GM21367 (cell line): ENCODE results near the gene UBE2Q2.
"Not testable (repeated sequence)": the region's sequence is repeated elsewhere in the genome, so short reads cannot be mapped to it uniquely, and the experiment has no call there.

ENCODE experiments used
- ATAC-seq: cut with Tn5 transposase; IDR thresholded peaks from one replicate; pipeline ENCODE4 v1.9.1; 2021; ENCODE audit not compliant: unreplicated experiment

Gene UBE2Q2

DNA sequence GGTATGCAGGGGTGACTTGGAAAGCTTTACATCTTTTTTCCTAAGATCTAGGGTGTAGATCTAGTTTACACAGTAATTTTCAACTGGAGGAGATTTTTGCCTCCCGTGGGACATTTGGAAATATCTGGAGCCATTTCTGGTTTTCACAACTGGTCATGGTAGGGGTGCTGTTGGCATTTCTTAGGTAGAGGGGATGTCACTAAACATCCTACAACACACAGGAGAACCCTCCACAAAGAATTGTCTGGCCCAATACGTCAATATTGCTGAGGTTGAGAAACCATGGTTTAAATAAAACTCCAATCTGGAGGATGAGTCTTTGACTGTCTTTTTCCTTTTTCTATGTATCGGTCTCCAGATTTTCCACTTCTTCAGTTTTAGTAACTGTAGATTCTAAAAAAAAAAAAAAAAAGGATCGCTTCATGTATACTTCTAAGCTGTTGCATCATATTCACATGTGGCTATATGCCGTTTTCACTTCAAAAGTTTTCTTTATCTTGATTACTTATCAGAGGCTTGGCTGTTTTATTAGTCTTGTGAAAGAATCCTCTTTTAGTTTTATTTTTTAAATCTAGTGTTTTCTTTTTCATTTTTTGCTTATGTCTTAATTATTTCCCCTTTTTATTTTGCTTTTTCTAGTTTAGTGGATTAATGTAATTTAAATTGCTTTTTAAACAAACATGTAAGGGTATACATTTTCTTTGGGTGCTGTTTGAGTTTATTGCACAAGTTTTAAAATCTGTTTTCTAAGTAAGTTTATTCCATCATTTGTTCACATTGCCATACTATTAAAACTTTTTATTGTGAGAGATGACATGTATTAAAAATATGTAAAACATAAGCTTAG is 21.2 kb downstream of the UBE2Q2 start:
- no peak for ATAC-seq

DNA sequence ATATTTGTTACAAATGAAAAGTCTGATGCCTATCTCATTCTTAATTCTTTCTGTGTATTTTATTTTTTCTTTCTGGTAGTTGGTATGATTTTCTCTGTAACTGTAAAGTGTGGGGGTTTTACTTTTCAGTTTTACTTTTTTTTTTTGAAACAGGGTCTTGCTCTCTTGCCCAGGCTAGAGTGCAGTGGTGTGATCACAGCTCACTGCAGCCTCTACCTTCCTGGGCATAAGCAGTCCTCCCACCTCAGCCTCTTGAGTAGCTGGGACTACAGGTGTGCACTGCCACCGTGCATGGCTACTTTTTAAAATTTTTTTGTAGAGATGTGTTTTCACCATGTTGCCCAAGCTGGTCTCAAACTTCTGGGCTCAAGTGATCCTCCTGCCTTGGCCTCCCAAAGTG is 22.8 kb downstream of the UBE2Q2 start:
- ATAC-seq: not testable (repeated sequence)

DNA sequence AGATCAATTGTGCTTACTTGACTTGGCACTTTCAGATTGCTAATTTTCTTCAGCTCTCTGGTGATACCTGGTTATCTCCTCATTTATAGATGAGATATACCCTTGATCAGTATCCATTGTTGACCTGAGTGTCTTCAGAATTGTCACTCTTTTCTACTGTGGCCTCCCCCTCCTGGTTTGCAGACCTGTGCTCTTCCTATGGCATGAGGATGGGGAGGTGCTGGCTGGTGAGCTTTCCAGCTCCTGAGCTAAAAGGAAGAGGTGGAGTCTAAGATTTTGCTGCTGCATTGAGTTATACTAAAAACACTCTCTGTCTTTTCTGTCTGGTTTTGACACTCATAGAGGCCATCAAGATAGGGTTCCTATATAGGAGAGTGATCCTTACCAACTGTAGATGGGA is 23.7 kb downstream of the UBE2Q2 start:
- no peak for ATAC-seq

- ATAC-seq: no peak
These were observed 24.2 kb downstream of the UBE2Q2 start for GRCh38 chr15:75867449-75867848.

DNA sequence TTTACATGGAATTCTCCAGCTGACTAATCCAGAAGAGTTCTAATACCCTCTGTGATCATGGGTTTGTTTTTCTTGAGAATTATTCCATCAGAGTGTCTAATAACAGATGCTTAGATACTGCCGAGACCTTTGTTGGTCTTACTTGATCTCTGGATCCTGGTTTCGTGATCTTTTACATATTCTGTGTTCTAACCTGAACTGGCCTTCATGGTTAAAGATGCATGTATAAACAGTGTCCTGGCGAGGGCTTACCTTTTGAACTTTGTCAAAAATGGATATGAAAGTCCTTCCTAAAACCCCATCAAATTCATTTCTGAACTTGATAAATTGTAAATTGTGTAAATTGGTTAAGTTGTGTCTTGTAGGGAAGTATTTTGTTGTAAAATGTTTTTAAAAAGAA is 24.8 kb downstream of the UBE2Q2 start:
- ATAC-seq: no peak

DNA sequence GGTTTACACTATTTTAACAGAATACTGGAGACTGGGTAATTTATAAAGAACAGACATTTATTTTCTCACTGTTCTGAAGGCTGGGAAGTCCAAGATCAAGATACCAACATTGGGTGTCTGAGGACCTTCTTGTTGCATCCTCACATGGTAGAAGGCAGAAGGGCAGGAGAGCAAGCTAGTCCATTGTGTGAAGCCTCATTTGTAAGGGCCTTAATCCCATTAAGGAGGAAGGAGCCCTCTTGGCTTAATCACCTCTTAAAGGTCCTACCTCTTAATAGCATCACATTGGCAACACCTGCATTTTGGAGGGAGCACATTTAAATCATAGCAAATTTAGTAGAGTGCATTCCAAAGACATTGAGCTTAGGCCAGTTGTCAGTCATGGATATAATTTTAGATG is 26.2 kb downstream of the UBE2Q2 start:
- ATAC-seq: no peak

GRCh38 chr15:75871589-75871988 is 28.3 kb downstream of the UBE2Q2 start:
- not testable (repeated sequence) for ATAC-seq

GRCh38 chr15:75872403-75872990 is 29.2 kb downstream of the UBE2Q2 start:
- no peak for ATAC-seq

- no peak for ATAC-seq
These were observed 40.8 kb downstream of the UBE2Q2 start for GRCh38 chr15:75884041-75884440.

- ATAC-seq: no peak
These were observed 43.9 kb downstream of the UBE2Q2 start for GRCh38 chr15:75887178-75887577.

GRCh38 chr15:75891895-75892294 is 48.6 kb downstream of the UBE2Q2 start:
- ATAC-seq: no peak

- ATAC-seq: no peak
These were observed 52.5 kb downstream of the UBE2Q2 start for GRCh38 chr15:75895731-75896130.

GRCh38 chr15:75900577-75900976 is 57.3 kb downstream of the UBE2Q2 start:
- no peak for ATAC-seq

DNA sequence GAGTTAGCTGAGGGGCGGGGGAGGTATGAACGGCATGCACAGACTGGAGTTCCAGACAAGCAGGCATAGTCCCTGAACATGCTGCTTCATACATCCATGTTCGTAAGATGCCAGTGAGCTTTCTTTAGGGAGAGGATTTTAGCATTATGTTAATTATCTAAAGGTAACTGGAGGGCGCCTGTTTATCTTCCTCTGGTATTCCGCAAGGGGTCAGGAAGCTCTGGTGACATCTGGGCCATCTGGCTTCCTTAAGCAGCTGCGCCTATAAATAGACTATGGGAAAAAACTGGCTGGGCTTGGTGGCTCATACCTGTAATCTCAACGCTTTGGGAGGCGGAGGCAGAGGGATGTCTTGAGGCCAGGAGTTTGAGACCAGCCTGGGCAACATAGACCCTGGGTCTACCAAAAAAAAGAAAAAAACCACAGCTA is 58.9 kb downstream of the UBE2Q2 start:
- ATAC-seq: no peak

DNA sequence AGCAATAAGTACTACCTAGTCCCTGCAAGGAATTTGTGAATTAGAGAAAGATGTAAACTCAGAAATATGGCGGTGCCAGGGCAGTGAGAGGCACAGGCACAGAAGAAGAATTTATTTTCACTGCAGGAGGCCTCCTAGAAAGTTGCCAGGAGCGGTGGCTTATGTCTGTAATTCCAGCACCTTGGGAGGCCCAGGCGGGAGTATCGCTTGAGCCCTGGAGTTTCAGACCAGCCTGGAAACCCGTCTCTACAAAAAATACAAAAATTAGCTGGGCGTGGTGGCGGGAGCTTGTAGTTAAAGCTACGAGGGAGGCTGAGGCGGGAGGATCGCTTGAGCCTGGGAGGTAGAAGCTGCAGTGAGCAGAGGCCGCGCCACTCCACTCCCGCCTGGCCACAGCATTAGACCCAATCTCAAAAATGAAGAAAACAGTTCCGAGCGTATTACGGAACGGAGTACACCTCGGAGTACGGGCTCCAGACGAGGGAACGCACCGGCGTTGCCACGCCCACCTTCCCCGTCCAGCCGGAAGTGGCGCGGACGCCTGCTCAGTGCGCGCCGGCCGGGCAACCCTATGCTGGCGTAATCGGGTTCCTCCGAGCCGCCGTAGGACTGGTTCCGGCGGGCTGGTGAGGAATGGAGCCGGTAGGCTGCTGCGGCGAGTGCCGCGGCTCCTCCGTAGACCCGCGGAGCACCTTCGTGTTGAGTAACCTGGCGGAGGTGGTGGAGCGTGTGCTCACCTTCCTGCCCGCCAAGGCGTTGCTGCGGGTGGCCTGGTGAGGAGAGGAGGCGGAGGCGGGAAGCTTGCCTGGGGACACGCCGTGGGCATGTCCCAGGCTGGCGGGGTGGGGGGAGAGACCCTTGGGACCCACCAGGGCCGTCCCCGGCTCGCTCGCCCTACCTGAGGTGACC is 60.3 kb downstream of the UBE2Q2 start, which contains the start of gene FBXO22:
FBXO22 (plus strand) TSS at position 548 of the 909 bp plus-strand sequence; CDS start at position 634, 86 bp downstream.
- ATAC-seq: peak; percentile 89

- ATAC-seq: no peak
These were observed 62.0 kb downstream of the UBE2Q2 start for GRCh38 chr15:75905231-75905630.

DNA sequence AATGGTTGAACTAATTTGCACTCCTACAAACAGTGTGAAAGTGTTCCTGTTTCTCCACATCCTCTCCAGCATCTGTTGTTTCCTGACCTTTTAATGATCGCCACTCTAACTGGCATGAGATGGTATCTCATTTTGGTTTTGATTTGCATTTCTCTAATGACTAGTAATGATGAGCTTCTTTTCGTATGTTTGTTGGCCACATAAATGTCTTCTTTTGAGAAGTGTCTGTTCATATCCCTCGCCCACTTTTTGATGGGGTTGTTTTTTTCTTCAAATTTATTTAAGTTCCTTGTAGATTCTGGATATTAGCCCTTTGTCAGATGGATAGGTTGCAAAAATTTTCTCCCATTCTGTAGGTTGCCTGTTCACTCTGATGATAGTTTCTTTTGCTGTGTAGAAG is 67.1 kb downstream of the UBE2Q2 start:
- not testable (repeated sequence) for ATAC-seq

- ATAC-seq: no peak
These were observed 73.7 kb downstream of the UBE2Q2 start for GRCh38 chr15:75916978-75917377.

DNA sequence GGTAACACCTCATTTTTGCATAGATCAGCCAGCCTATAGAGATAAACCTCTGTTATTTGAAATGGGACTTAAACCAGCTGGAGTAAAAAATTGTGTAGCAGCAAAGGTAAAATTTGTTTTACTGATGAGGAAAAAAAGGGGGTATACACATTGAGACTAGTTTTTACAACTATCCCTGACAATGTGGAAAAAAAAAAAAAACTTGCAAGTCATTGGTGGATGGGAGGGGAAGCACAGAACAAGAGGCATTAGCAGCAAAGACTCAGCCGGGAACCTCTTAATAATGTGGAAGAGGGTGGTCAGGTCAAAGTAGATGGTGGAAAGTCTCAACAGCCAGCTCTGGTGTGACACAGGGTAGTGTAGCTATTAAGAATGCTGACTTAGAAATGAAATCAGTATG is 74.9 kb downstream of the UBE2Q2 start:
- ATAC-seq: no peak

DNA sequence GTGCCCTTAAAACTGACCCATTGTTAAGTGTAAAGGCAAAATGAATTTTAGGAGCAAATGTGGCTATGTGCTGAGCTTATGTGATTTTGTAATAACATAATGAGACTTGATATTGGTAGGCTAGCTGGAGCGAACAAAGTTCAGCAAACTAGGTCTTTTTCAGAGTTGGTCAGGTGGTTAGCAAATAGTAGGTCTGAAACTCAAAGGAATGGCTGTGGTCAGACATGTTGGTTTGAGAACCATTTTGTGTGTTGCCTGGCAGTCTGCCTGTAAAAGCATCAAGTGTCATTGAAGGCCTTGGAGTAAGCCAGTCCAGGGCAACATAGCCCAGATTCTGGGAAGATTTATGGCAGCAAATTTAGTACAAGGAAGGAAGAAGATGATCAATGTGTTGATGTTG is 76.8 kb downstream of the UBE2Q2 start:
- ATAC-seq: no peak
